Measurements from ENCODE around the gene TOMT. TPM values are rescaled to one million over a fixed set of nuclear protein-coding genes. Genes with fewer than 3 reads are reported as not detected.

Gene TOMT
- total RNA-seq, 1 experiment from 2014 or later = not detected

- H3K4me3 ChIP-seq (replicated peaks in 1 of 2; ENCODE audit: low read depth in 1 of 2, low read length in 2 of 2) = no peak overlapping the region
- ATAC-seq (no peak), DNase-seq (ENCODE audit: low read depth, low spot score) (no peak)
- TF ChIP-seq ATF3 (IDR thresholded peaks at IDR 0.05) = no peak
- no peak for TF ChIP-seq TCF7L2 (IDR thresholded peaks at IDR 0.05; ENCODE audit: borderline replicate concordance, extremely low read depth, insufficient read depth, insufficient read length)
- TF ChIP-seq RAD21 (IDR thresholded peaks at IDR 0.05; ENCODE audit: low read depth) = no peak
- no peak for TF ChIP-seq YY1 (IDR thresholded peaks at IDR 0.05; ENCODE audit: extremely low read depth, insufficient replicate concordance, low read depth, low read length)
- TF ChIP-seq CBX3 (IDR thresholded peaks at IDR 0.05; ENCODE audit: low read depth) = no peak
- no peak for TF ChIP-seq CEBPB (IDR thresholded peaks at IDR 0.05; ENCODE audit: low read depth)
- no peak for TF ChIP-seq REST (IDR thresholded peaks at IDR 0.05; ENCODE audit: low read depth)
- no peak for TF ChIP-seq SRF (IDR thresholded peaks at IDR 0.05; ENCODE audit: low read depth)
- TF ChIP-seq CTCF (IDR thresholded peaks at IDR 0.05 in 2 of 3, conservative IDR thresholded peaks at IDR 0.05 in 1 of 3; ENCODE audit: borderline replicate concordance in 1 of 3, insufficient read depth in 1 of 3, low read depth in 2 of 3, low read length in 2 of 3) = no peak
- CTCF ChIA-PET = no interaction called here
- H2AFZ ChIP-seq (ENCODE audit: low read depth, low read length, poor library complexity, severe bottlenecking) = no peak overlapping the region
- no peak overlapping the region for H3K4me2 ChIP-seq (ENCODE audit: low read length)
- H3K27ac ChIP-seq (ENCODE audit: low read depth, low read length) = no peak overlapping the region
- POLR2A ChIA-PET = no interaction called here
- H3K36me3 ChIP-seq (ENCODE audit: control insufficient read depth in 1 of 2, insufficient read depth in 2 of 2, low read length in 2 of 2) = no peaks in the 10 kb centered on the region
- intact Hi-C loops (cut with micrococcal nuclease) = no loop called here
- H3K4me1 ChIP-seq (ENCODE audit: control insufficient read depth in 1 of 2, insufficient read depth in 2 of 2, low read length in 2 of 2) = peaks cover 0 to 5% of the 10 kb centered on the region in 2 experiments; a peak in 1 of 4 replicates
- H3K9me3 ChIP-seq (ENCODE audit: control insufficient read depth in 1 of 2, insufficient read depth in 1 of 2, low read depth in 1 of 2, low read length in 2 of 2) = no peaks in the 10 kb centered on the region
- RAD21 ChIA-PET (ENCODE audit: low non-redundant PET in 1 of 2, low total read pairs in 2 of 2, uncharacterized antibody in 2 of 2, unreplicated experiment in 2 of 2) = no interaction called here
- no peaks in the 10 kb centered on the region for H3K9me2 ChIP-seq (ENCODE audit: insufficient read depth)
- no peaks in the 10 kb centered on the region for H3K27me3 ChIP-seq (ENCODE audit: insufficient read depth, low read length)
- no peaks in the 10 kb centered on the region for H4K20me1 ChIP-seq (ENCODE audit: insufficient read depth)
- H3K9ac ChIP-seq (ENCODE audit: low read length) = no peak overlapping the region
- H3K79me2 ChIP-seq (ENCODE audit: insufficient read depth, low read length) = no peaks in the 10 kb centered on the region
- BruUV-seq (replicated peaks) = no TSS peak
These were observed 17.5 kb upstream of the TOMT start for GRCh38 chr11:72088076-72088808.

Measured in HCT116 (cell line).